SK-N-SH (cell line): ENCODE results near the gene TMEM120B. TPM values are rescaled to one million over a fixed set of nuclear protein-coding genes. Genes with fewer than 3 reads are reported as not detected.
A peak's percentile ranks its signal among the peaks of the same experiment; 100 is the strongest.

Experiments
- CTCF ChIA-PET: fragments of 300-600, 350-600 bp; formaldehyde crosslinking; extraction: SDS; loops from one replicate; lab custom pipeline; 2021; lab: Yijun Ruan, JAX
- POLR2A ChIA-PET: fragments of 350-600 bp; sonication (Branson Sonifier 250); formaldehyde crosslinking; extraction: SDS; loops from one replicate; lab custom pipeline; 2020; ENCODE audit warnings: antibody characterized with exemption, inconsistent platforms; lab: Yijun Ruan, JAX
- DNase-seq: peaks from one replicate; pipeline ENCODE4 v3.0.0; 2012
- H2AFZ ChIP-seq: fragments of 200-600 bp; sonication (generic); 2 replicates; pipeline ENCODE4 v1.8.1; 2016; ENCODE audit warnings: antibody characterized with exemption, mild to moderate bottlenecking, low read depth
- H3F3A ChIP-seq: fragments of 200-600 bp; sonication (generic); replicated peaks from 2 replicates; pipeline ENCODE3; 2016; ENCODE audit warnings: antibody characterized with exemption, mild to moderate bottlenecking; ENCODE audit not compliant: insufficient read depth
- H3K27ac ChIP-seq, 2 experiments: fragments of 200-500 bp in 1 of 2; fragments of 200-600 bp in 1 of 2; sonication (Bioruptor generic) in 1 of 2; sonication (generic), shearing (Covaris generic) in 1 of 2; 2 replicates each; pipeline versions ENCODE4 v1.5.1 to v1.6.1; 2014 to 2016; ENCODE audit warnings: low read depth in 2 of 2, inconsistent platforms in 1 of 2, low read length in 1 of 2, mild to moderate bottlenecking in 1 of 2, mixed read lengths in 1 of 2
- H3K27me3 ChIP-seq: fragments of 200-600 bp; sonication (generic), shearing (Covaris generic); 2 replicates; pipeline ENCODE4 v1.6.1; 2016; ENCODE audit warnings: mixed run types; ENCODE audit not compliant: insufficient read depth
- H3K36me3 ChIP-seq, 2 experiments: fragments of 200-500 bp in 1 of 2; fragments of 200-600 bp in 1 of 2; sonication (Bioruptor generic) in 1 of 2; sonication (generic) in 1 of 2; replicated peaks in 1 of 2; 2 replicates each; pipeline versions ENCODE3 to v1.5.1; 2014 to 2016; ENCODE audit warnings: low read length in 1 of 2, mild to moderate bottlenecking in 1 of 2; ENCODE audit not compliant: insufficient read depth in 2 of 2, control insufficient read depth in 1 of 2
- H3K4me1 ChIP-seq, 2 experiments: fragments of 200-500 bp in 1 of 2; fragments of 200-600 bp in 1 of 2; sonication (Bioruptor generic) in 1 of 2; sonication (generic), shearing (Covaris generic) in 1 of 2; 2 replicates each; pipeline versions ENCODE4 v1.5.1 to v1.6.1; 2014 to 2016; ENCODE audit warnings: low read depth in 1 of 2, low read length in 1 of 2, mixed run types in 1 of 2; ENCODE audit not compliant: insufficient read depth in 2 of 2, control insufficient read depth in 1 of 2
- H3K4me2 ChIP-seq: fragments of 200-600 bp; sonication (generic), shearing (Covaris generic); 2 replicates; pipeline ENCODE4 v1.6.1; 2017; ENCODE audit warnings: mixed run types
- H3K4me3 ChIP-seq, 2 experiments: fragments of 200-500 bp in 1 of 2; fragments of 200-600 bp in 1 of 2; sonication (Bioruptor generic) in 1 of 2; sonication (generic), shearing (Covaris generic) in 1 of 2; 2 replicates each; pipeline versions ENCODE4 v1.5.1 to v1.8.1; 2014 to 2016; ENCODE audit warnings: low read depth in 2 of 2, inconsistent platforms in 1 of 2, low read length in 1 of 2, mild to moderate bottlenecking in 1 of 2, mixed read lengths in 1 of 2, moderate library complexity in 1 of 2
- H3K79me2 ChIP-seq: fragments of 200-600 bp; sonication (generic); 2 replicates; pipeline ENCODE4 v1.8.1; 2017; ENCODE audit warnings: mild to moderate bottlenecking; ENCODE audit not compliant: insufficient read depth
- H3K9ac ChIP-seq: fragments of 200-600 bp; sonication (generic); 2 replicates; pipeline ENCODE4 v1.6.1; 2017; ENCODE audit warnings: mixed run types
- H3K9me2 ChIP-seq: fragments of 200-600 bp; sonication (generic); 2 replicates; pipeline ENCODE4 v1.6.1; 2017; ENCODE audit warnings: mixed run types
- H3K9me3 ChIP-seq: fragments of 200-600 bp; sonication (generic); 2 replicates; pipeline ENCODE4 v1.6.1; 2017; ENCODE audit warnings: mixed run types, mild to moderate bottlenecking, moderate library complexity
- H4K20me1 ChIP-seq: fragments of 200-600 bp; sonication (generic); 2 replicates; pipeline ENCODE4 v1.6.1; 2017; ENCODE audit warnings: mild to moderate bottlenecking, mixed run types; ENCODE audit not compliant: insufficient read depth
- EP300 ChIP-seq, 2 experiments: IDR thresholded peaks; 2 replicates each; pipeline versions ENCODE4 v1.4.0 to v1.6.1; 2012; ENCODE audit warnings: borderline replicate concordance in 1 of 2, low read depth in 1 of 2, low read length in 1 of 2
- GATA2 ChIP-seq: sonication (generic); formaldehyde crosslinking; IDR thresholded peaks from 2 replicates; pipeline ENCODE4 v1.5.0; 2020; ENCODE audit warnings: mild to moderate bottlenecking, missing genetic modification reagents
- JUND ChIP-seq: IDR thresholded peaks from 2 replicates; pipeline ENCODE4 v1.4.0; 2012
- MXI1 ChIP-seq: IDR thresholded peaks from 2 replicates; pipeline ENCODE4 v1.6.1; 2012; ENCODE audit warnings: mild to moderate bottlenecking, low read depth, low read length, improper control_type of control experiment
- NRF1 ChIP-seq: IDR thresholded peaks from 2 replicates; pipeline ENCODE4 v1.6.1; 2012; ENCODE audit warnings: low read depth, mild to moderate bottlenecking, low read length
- RAD21 ChIP-seq: IDR thresholded peaks from 2 replicates; pipeline ENCODE4 v1.6.1; 2012; ENCODE audit warnings: mild to moderate bottlenecking, low read length
- TAF1 ChIP-seq: IDR thresholded peaks from 2 replicates; pipeline ENCODE4 v1.6.1; 2012; ENCODE audit warnings: low read depth, mild to moderate bottlenecking, low read length, moderate library complexity, borderline replicate concordance
- WGBS: methylation state at CpG from one replicate; pipeline ENCODE4 v1.1.6; 2017; ENCODE audit warnings: low lambda C conversion rate; 5-methylcytosine and 5-hydroxymethylcytosine counted together
- polyA plus RNA-seq, 3 experiments: library from polyadenylated mRNA; depleted of rRNA; stranded (reverse); fragments of >200 nt; gene quantifications; 2 replicates each; pipeline ENCODE4 v1.2.3, GENCODE V29; 2012
- TF ChIP-seq, protein P1 (sequence below): IDR thresholded peaks from 2 replicates; pipeline ENCODE4 v1.4.0; 2012; ENCODE audit warnings: low read depth, borderline replicate concordance
- TF ChIP-seq, protein P2 (sequence below): IDR thresholded peaks from 2 replicates; pipeline ENCODE4 v1.4.0; 2012; ENCODE audit warnings: low read depth

Gene TMEM120B
- polyA plus RNA-seq, 1 of the 3 experiments (the other 2 are of a cell fraction): 15.4 TPM

DNA sequence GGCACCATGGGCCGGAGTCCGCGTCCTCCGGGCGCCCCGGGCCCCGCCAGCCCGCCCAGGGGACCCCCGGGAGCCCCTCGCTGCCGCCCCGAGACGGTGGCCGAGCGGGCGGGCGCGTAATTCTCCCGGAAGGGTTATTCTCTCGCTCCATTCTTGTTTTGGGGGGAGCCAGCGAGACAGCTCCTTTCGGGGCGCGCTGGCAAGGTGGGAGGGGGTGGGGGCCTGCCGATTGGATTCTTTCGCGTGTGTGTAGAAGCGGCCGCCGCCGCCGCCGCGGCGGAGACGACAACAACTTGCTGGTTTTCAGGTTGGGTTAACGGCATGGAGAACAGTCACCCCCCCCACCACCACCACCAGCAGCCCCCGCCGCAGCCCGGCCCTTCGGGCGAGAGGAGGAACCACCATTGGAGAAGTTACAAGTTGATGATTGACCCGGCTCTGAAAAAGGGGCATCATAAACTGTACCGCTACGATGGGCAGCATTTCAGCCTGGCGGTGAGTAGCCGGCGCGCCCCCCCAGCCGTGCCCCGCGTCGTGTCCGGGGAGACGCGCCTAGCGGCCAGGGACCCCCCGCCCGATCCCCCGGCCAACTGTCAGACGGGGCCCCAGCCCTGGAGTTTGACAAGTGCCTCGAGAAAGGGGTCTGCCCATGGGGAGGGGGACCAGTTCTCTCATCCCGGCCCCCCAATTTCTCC is 92.0 kb downstream of the TMEM120B start:
- ChIA-PET CTCF (interaction anchor here (0.6 to 18.3 kb wide), 4 partner anchors 8 to 1170 kb away, joined by 3 to 675 read pairs (median 8); partner anchors contain the start of gene RHOF), POLR2A (interaction anchor here (1.8 to 4.0 kb wide), 2 partner anchors 10 kb away, joined by 10 to 22 read pairs; partner anchors contain the start of gene RHOF)
- H3K9me2 ChIP-seq: no peaks in the 10 kb centered on the region
- H3K79me2 ChIP-seq: peaks cover 72% of the 10 kb centered on the region
- H3K36me3 ChIP-seq: peaks cover 16 to 20% of the 10 kb centered on the region in 2 experiments
- H3K4me2 ChIP-seq: peak overlapping the region; percentile 89
- H3K27ac ChIP-seq: peak overlapping the region; percentile 72 to 98
- H4K20me1 ChIP-seq: peaks cover 8% of the 10 kb centered on the region
- DNase-seq: peak; percentile 61
- peak overlapping the region; percentile 93 for H3K9ac ChIP-seq
- H2AFZ ChIP-seq: 0 out of 2 replicates have a peak overlapping the region, but pooled peaks have one; percentile 6
- H3K4me3 ChIP-seq: peak overlapping the region; percentile 73 to 91
- no peaks in the 10 kb centered on the region for H3K9me3 ChIP-seq
- TF ChIP-seq, protein P1, sequence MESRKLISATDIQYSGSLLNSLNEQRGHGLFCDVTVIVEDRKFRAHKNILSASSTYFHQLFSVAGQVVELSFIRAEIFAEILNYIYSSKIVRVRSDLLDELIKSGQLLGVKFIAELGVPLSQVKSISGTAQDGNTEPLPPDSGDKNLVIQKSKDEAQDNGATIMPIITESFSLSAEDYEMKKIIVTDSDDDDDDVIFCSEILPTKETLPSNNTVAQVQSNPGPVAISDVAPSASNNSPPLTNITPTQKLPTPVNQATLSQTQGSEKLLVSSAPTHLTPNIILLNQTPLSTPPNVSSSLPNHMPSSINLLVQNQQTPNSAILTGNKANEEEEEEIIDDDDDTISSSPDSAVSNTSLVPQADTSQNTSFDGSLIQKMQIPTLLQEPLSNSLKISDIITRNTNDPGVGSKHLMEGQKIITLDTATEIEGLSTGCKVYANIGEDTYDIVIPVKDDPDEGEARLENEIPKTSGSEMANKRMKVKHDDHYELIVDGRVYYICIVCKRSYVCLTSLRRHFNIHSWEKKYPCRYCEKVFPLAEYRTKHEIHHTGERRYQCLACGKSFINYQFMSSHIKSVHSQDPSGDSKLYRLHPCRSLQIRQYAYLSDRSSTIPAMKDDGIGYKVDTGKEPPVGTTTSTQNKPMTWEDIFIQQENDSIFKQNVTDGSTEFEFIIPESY: no peak
- TF ChIP-seq NRF1 (no peak), JUND (no peak), EP300 (IDR thresholded peaks at IDR 0.05; ENCODE audit: borderline replicate concordance in 1 of 2, low read depth in 1 of 2, low read length in 1 of 2) (0 out of 4 replicates have a peak, but pooled peaks of 1 of the 2 experiments have one; percentile 8), TAF1 (0 out of 2 replicates have a peak, but pooled peaks have one; percentile 28), MXI1 (no peak; the same call in none of the 2 replicates), RAD21 (no peak)
- TF ChIP-seq, all 33 proteins: peak for 2
- Histone ChIP-seq H3K27me3 (no peaks in the 10 kb centered on the region), H3K4me1 (peaks cover 7 to 16% of the 10 kb centered on the region in 2 experiments; a peak in 1 of 4 replicates), H3F3A (peaks cover 25% of the 10 kb centered on the region)
- 0% methylated on average over 11 of the region's 63 CpGs for WGBS

DNA sequence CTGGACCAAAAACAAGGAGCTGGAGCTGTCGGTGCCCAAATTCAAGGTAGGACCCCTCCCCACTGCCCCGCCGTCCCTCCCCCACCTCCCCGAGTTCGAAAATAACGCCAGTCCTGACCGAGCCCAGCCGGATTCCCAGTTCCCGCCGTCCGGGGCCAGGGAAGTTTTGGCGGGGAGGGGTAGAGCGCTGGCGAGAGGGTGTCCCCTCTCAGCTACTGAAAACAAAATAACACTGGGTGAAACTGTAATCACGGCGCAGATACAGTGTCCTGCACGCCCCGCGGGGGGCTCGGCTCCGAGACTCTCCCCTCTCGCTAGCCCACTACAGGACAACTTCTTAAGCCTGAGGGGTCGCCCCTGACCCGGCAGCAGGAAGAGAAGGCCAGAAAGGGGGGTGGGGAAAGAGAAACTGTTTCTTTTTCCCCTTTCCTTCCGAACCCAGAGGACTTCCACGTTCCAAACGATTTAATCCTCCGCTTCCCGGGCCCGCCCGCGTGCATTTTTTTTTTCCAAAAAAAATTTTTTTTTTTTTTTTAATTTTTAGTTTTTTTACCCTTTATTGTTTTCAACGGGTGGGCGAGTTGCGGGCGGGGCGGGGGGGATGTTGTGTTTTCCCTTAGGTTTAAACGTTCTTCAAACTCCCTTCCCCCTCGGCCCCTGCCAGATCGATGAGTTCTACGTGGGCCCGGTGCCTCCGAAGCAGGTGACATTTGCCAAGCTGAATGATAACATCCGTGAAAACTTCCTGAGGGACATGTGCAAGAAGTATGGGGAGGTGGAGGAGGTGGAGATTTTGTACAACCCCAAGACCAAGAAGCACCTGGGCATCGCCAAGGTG is 92.8 kb downstream of the TMEM120B start:
- Histone ChIP-seq H3K4me1 (peaks cover 7 to 16% of the 10 kb centered on the region in 2 experiments; a peak in 1 of 4 replicates), H3K79me2 (peaks cover 80% of the 10 kb centered on the region), H4K20me1 (peaks cover 11% of the 10 kb centered on the region), H3K27ac (peak overlapping the region; percentile 72 to 98; a peak in 3 of 4 replicates), H3K4me2 (peak overlapping the region; percentile 89), H3K27me3 (no peaks in the 10 kb centered on the region), H2AFZ (no peak overlapping the region), H3K36me3 (peaks cover 16 to 29% of the 10 kb centered on the region in 2 experiments), H3F3A (peaks cover 22% of the 10 kb centered on the region), H3K9me2 (no peaks in the 10 kb centered on the region), H3K9ac (peak overlapping the region; percentile 93), H3K9me3 (no peaks in the 10 kb centered on the region), H3K4me3 (peak overlapping the region; percentile 73 to 91)
- ChIA-PET POLR2A (interaction anchor here (4.0 kb wide), 1 partner anchor 10 kb away, joined by 22 read pairs; the partner anchor contains the start of gene RHOF), CTCF (interaction anchor here (0.6 to 18.3 kb wide), 5 partner anchors 10 to 500 kb away, joined by 3 to 675 read pairs (median 4); partner anchors contain the start of gene RHOF)
- WGBS: 2% methylated on average over 44 of the region's 45 CpGs
- DNase-seq: peak; percentile 48
- TF ChIP-seq GATA2 (CRISPR knock-in tag): no peak
- TF ChIP-seq, protein P2, sequence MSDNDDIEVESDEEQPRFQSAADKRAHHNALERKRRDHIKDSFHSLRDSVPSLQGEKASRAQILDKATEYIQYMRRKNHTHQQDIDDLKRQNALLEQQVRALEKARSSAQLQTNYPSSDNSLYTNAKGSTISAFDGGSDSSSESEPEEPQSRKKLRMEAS: 0 out of 2 replicates have a peak, but pooled peaks have one; percentile 24
